Measurements from ENCODE around the gene DENND4C. TPM values are rescaled to one million over a fixed set of nuclear protein-coding genes. Genes with fewer than 3 reads are reported as not detected.
"Not testable (repeated sequence)": the region's sequence is repeated elsewhere in the genome, so short reads cannot be mapped to it uniquely, and the experiment has no call there.

DENND4C gene
- polyA plus RNA-seq, 3 donors: 45.4 to 50.2 (median 46.8) TPM

DNA sequence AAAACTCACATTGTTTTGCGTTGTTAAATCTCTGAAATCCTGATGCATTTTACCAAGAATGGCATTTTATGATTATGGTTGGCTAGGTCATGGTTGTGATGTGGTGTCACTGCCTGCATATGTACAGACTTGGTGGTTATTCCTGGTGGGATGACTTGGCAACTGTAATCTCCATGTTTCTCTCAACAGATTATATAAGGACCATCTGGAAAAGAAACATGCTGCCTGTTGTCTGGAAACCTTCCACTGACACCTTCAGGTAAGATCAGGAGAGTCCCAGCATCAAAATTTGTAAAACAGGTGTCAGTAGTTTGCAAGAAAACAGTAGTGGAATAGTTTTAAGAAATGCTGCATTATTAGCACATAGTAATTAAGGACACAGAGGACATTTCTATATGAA, 175.3 kb downstream of the DENND4C start:
- no peak for DNase-seq (ENCODE audit: low read depth in 3 of 3, low spot score in 2 of 3)

GRCh38 chr9:19408316-19408692, 177.8 kb downstream of the DENND4C start:
- DNase-seq (ENCODE audit: low read depth in 3 of 3, low spot score in 2 of 3): no peak

DNA sequence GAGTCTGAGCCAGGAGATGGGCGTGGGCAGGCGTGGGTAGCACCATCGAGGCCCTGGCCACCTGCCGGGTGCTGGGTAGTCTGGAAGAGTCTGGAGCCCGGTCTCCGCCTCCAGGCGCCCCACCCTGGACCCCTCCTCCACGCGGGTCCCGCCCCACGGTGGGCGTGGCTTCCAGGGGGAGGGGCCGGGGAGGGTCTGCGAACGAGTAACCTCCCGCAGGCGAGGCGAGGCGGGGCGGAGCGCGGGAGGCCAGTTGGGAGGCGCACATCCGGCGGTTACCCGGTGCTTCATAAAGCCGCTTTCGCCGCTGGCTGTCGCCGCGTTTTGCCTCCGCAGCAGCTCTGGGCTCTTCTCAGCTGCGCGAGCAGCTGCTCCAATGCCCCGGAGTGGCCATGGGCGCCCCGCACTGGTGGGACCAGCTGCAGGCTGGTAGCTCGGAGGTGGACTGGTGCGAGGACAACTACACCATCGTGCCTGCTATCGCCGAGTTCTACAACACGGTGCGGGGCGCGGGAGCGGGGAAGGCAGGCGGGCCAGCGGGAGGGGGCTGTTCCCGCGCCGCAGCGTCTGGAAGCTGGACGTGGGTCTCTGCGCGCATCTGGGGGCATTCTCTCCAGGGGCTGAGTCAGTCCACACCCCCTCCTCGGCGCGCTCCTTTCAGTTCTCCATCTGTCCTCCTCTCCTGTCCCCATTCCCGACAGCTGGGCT, 178.4 kb downstream of the DENND4C start, which contains the start of gene ACER2:
ACER2 (plus strand) TSS at position 317 of the 708 bp plus-strand sequence; CDS start at position 393, 76 bp downstream.
- DNase-seq (ENCODE audit: low read depth in 3 of 3, low spot score in 2 of 3): peak; percentile 72 to 78 (median 77)

GRCh38 chr9:19409401-19410194, 179.1 kb downstream of the DENND4C start:
- peak in 1 of 3 donors; percentile 16 for DNase-seq (ENCODE audit: low read depth in 3 of 3, low spot score in 2 of 3)

DNA sequence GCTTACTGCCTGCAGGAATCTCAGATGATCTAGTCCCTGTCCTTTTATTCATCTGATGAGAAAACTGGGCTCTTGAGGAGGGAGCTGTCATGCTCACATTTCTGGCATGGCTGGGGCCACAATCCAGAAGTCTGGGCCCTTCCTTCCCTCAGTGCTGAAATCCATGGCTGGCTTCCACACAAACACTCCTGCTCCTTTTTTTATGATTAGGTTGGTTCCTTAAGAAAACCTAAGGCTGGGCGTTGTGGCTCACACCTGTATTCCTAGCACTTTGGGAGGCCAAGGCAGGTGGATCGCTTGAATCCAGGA, 179.7 kb downstream of the DENND4C start:
- no peak for DNase-seq (ENCODE audit: low read depth in 3 of 3, low spot score in 2 of 3)

DNA sequence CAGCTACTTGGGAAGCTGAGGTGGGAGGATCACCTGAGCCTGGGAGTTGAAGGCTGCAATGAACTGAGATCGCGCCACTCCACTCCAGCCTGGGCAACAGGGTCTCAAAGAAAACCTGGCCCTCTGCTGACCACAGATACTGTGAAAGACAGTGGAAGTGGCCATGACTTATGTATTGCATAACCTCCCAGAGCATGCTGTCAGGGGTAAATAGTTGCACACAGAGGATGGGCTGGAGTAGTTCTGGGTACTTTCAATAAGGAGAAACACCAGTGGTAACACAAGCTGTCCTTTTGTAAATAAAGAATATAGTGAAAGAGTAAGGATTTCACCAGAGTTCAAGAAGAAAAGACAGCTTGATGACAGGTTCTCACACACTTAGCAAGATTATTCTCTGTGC, 180.1 kb downstream of the DENND4C start:
- no peak for DNase-seq (ENCODE audit: low read depth in 3 of 3, low spot score in 2 of 3)

GRCh38 chr9:19411316-19411715, 180.8 kb downstream of the DENND4C start:
- DNase-seq (ENCODE audit: low read depth in 3 of 3, low spot score in 2 of 3): no peak

DNA sequence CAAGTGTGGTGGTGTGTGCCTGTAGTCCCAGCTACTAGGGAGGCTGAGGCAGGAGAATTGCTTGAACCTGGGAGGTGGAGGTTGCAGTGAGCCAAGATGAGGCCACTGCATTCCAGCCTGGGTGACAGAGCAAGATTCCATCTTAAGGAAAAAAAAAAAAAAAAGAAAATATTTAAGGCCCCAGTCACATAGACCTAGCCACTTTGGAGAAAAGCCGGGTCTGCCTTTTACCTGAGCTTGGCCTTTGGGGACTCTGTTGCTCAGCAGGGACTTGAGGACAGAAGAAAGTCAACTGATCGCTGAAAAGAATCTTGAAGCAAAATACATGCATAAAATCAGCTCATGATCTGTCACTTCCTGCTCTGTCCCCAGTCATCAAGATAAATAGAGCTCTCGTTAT, 183.0 kb downstream of the DENND4C start:
- DNase-seq (ENCODE audit: low read depth in 3 of 3, low spot score in 2 of 3): not testable (repeated sequence)

DNA sequence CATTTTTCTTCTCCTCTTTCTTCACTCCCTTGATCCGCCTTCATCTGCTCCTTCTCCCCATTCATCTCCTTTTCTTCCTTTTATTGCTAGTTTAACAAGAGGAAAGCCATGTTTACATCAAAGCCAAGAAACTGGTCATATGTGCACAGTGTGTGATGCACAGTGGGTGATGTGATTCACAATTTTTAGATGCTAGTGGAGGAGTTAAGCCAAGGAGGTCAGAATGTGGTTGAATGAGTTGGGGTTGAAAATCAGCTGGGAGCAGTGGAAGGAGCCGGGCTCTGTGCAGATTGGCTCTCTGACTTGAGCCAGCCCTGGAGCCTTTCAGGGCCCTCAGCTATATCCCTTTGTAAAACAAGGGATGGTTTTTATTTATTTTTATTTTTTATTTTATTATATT, 185.7 kb downstream of the DENND4C start:
- DNase-seq (ENCODE audit: low read depth in 3 of 3, low spot score in 2 of 3): no peak

GRCh38 chr9:19420877-19421276, 190.4 kb downstream of the DENND4C start:
- no peak for DNase-seq (ENCODE audit: low read depth in 3 of 3, low spot score in 2 of 3)

Other genes starting within 250 kb of the DENND4C start
- gene SAXO1, start 197.5 kb upstream of the DENND4C start, polyA plus RNA-seq (ENCODE audit: insufficient read length in 3 of 3): under 1 TPM; 0.17 to 0.24 (median 0.22) TPM
- gene RRAGA, start 181.3 kb upstream of the DENND4C start, polyA plus RNA-seq (ENCODE audit: insufficient read length in 3 of 3): 100 to 1,000 TPM; 107 to 121 (median 120) TPM
- gene HAUS6, start 127.8 kb upstream of the DENND4C start, polyA plus RNA-seq (ENCODE audit: insufficient read length in 3 of 3): 10 to 100 TPM; 18.3 to 22.5 (median 18.5) TPM
- 100 to 1,000 TPM; 102 to 118 (median 106) TPM for gene PLIN2, start 103.2 kb upstream of the DENND4C start, polyA plus RNA-seq (ENCODE audit: insufficient read length in 3 of 3)
- gene RPS6, start 149.5 kb downstream of the DENND4C start, polyA plus RNA-seq (ENCODE audit: insufficient read length in 3 of 3): 1,000 to 10,000 TPM; 2,812 to 3,020 (median 3,014) TPM
- gene ACER2, start 178.3 kb downstream of the DENND4C start, polyA plus RNA-seq (ENCODE audit: insufficient read length in 3 of 3): 10 to 100 TPM in 2 of 3 donors, 1 to 10 TPM in 1; 4.9 to 16.2 (median 10.9) TPM